Endothelial cell (in vitro differentiated cells): ENCODE measurements around the gene APLN. TPM values are rescaled to one million over a fixed set of nuclear protein-coding genes. Genes with fewer than 3 reads are reported as not detected.

Source experiments
- DNase-seq: peaks from one replicate; pipeline ENCODE4 v3.0.0; 2021; ENCODE audit warnings: low spot score
- H3K27ac Mint-ChIP-seq: one replicate; pipeline ENCODE4 v1.8.0; 2021; ENCODE audit warnings: mixed read lengths, inconsistent platforms; ENCODE audit not compliant: unreplicated experiment
- H3K27me3 Mint-ChIP-seq: one replicate; pipeline ENCODE4 v1.8.0; 2021; ENCODE audit warnings: mild to moderate bottlenecking, moderate library complexity, mixed read lengths, inconsistent platforms; ENCODE audit not compliant: unreplicated experiment
- H3K36me3 Mint-ChIP-seq: one replicate; pipeline ENCODE4 v1.8.0; 2021; ENCODE audit warnings: mild to moderate bottlenecking, low read depth, mixed read lengths, inconsistent platforms; ENCODE audit not compliant: unreplicated experiment
- H3K4me1 Mint-ChIP-seq: one replicate; pipeline ENCODE4 v1.8.0; 2021; ENCODE audit warnings: mild to moderate bottlenecking, mixed read lengths, inconsistent platforms; ENCODE audit not compliant: unreplicated experiment
- H3K4me3 Mint-ChIP-seq: one replicate; pipeline ENCODE4 v1.8.0; 2021; ENCODE audit warnings: mild to moderate bottlenecking, mixed read lengths, inconsistent platforms; ENCODE audit not compliant: unreplicated experiment
- H3K9me3 Mint-ChIP-seq: one replicate; pipeline ENCODE4 v1.8.0; 2021; ENCODE audit warnings: mixed read lengths, inconsistent platforms; ENCODE audit not compliant: unreplicated experiment
- CTCF ChIP-seq: fragments of 200-600 bp; sonication (generic); IDR thresholded peaks from one replicate; pipeline ENCODE4 v1.5.0; 2021; ENCODE audit warnings: antibody characterized with exemption; ENCODE audit not compliant: unreplicated experiment
- total RNA-seq: library from RNA; stranded (reverse); fragmentation: NEBNext Ultra II Directional; extraction: Animal tissue kit (Norgen Biotek cat#: 25700); gene quantifications from one replicate; pipeline ENCODE4 v1.2.1, GENCODE V29; 2021; ENCODE audit not compliant: unreplicated experiment

APLN gene
- total RNA-seq, 1 donor from 2014 or later = 3.5 TPM

GRCh38 chrX:129693354-129693753 lies 38.6 kb upstream of the APLN start:
- Mint-ChIP-seq H3K36me3 (no peaks in the 10 kb centered on the region), H3K27me3 (no peaks in the 10 kb centered on the region), H3K4me3 (no peak overlapping the region), H3K4me1 (no peaks in the 10 kb centered on the region), H3K27ac (no peak overlapping the region), H3K9me3 (no peaks in the 10 kb centered on the region)
- no peak for DNase-seq
- no peak for TF ChIP-seq CTCF

GRCh38 chrX:129690435-129690834 lies 35.7 kb upstream of the APLN start:
- H3K27ac Mint-ChIP-seq = no peak overlapping the region
- TF ChIP-seq CTCF = no peak

GRCh38 chrX:129689796-129690195 lies 35.0 kb upstream of the APLN start:
- DNase-seq = no peak
- H3K4me3 Mint-ChIP-seq = no peak overlapping the region
- H3K9me3 Mint-ChIP-seq = no peaks in the 10 kb centered on the region
- TF ChIP-seq CTCF = no peak
- H3K36me3 Mint-ChIP-seq = no peaks in the 10 kb centered on the region
- H3K27me3 Mint-ChIP-seq = no peaks in the 10 kb centered on the region
- no peaks in the 10 kb centered on the region for H3K4me1 Mint-ChIP-seq
- H3K27ac Mint-ChIP-seq = no peak overlapping the region

More at GRCh38 chrX:129690435-129690834, 35.7 kb upstream of the APLN start:
- no peaks in the 10 kb centered on the region for H3K27me3 Mint-ChIP-seq
- no peak overlapping the region for H3K4me3 Mint-ChIP-seq
- no peaks in the 10 kb centered on the region for H3K4me1 Mint-ChIP-seq
- H3K9me3 Mint-ChIP-seq = no peaks in the 10 kb centered on the region
- DNase-seq = no peak
- no peaks in the 10 kb centered on the region for H3K36me3 Mint-ChIP-seq

GRCh38 chrX:129688097-129688496 lies 33.3 kb upstream of the APLN start:
- no peak for DNase-seq
- TF ChIP-seq CTCF = no peak
- Mint-ChIP-seq H3K4me1 (peaks cover 3% of the 10 kb centered on the region), H3K27me3 (peaks cover 1% of the 10 kb centered on the region), H3K4me3 (no peak overlapping the region), H3K27ac (no peak overlapping the region), H3K9me3 (no peaks in the 10 kb centered on the region), H3K36me3 (no peaks in the 10 kb centered on the region)

- Mint-ChIP-seq H3K36me3 (no peaks in the 10 kb centered on the region), H3K27ac (no peak overlapping the region), H3K4me1 (peaks cover 3% of the 10 kb centered on the region), H3K4me3 (no peak overlapping the region), H3K27me3 (peaks cover 1% of the 10 kb centered on the region), H3K9me3 (no peaks in the 10 kb centered on the region)
- DNase-seq = no peak
- TF ChIP-seq CTCF = no peak
Measured at GRCh38 chrX:129686422-129686948, 31.7 kb upstream of the APLN start.
